Kidney capillary endothelial cell (primary cell): ENCODE results near the gene FGF8.
"Not testable (repeated sequence)": the region's sequence is repeated elsewhere in the genome, so short reads cannot be mapped to it uniquely, and the experiment has no call there.

Experiments
- DNase-seq: peaks from one replicate; pipeline ENCODE4 v3.0.0-alpha.2; 2018; ENCODE audit warnings: low spot score

FGF8 gene

GRCh38 chr10:101775273-101776160, at the start of gene FGF8:
TSS of gene FGF8 (minus strand) at chr10:101776114. CDS start at chr10:101775900, 214 bp downstream.
- no peak for DNase-seq

DNA sequence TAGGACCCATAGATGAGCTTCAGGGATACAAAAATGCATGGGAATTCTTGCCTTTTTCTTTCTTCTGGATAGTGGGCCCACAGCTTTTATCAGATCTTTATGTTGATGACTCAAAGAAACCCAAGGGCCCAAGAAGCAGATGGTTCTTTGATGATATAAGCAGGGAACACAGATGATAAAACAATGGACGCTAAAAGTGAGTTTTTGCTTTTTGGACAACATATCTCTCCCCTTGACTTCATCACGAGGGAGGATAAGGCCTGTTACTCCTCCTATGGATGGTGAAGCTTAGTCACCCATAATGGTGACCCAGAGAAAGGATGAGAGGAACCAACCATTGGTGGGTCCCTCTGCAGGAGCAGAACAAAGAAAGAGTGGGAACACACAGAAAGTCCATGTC, 48.8 kb upstream of the FGF8 start:
- DNase-seq, result no peak

DNA sequence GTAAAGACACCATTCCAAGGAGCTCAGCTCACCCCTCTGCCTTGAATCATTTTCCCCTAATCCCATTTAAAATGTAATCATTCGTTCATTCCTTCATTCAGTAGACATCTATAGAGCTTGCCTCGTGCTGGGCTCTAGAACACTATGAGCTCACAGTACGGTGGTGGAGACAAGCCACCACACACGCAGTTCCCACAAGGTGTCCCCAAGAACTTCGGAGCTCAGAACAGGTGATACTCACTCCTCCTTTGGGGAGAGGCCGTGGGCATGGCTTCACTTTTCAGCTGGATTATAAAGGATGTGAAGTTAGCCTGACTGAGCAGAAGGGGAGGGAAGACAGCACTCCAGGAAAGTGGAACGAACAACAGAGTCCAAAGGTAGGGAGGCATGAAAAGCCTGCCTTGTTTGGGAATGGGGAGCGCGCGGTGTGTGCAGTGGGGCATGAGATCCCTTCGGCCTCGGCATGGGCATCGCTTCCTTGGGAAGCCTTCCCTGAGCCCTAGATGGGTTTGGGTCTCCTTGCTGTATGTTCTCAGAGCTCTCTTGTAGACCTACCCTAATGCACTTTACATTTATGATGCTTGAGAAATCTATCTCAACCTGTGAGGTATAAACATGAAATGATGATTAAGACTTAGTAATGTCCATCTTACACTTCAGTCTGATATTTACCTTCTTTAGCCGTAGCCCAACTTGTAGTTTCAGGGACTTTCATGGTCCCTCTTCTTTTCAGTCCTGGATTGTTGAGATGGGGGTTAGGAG, 43.1 kb upstream of the FGF8 start:
- DNase-seq, result no peak

DNA sequence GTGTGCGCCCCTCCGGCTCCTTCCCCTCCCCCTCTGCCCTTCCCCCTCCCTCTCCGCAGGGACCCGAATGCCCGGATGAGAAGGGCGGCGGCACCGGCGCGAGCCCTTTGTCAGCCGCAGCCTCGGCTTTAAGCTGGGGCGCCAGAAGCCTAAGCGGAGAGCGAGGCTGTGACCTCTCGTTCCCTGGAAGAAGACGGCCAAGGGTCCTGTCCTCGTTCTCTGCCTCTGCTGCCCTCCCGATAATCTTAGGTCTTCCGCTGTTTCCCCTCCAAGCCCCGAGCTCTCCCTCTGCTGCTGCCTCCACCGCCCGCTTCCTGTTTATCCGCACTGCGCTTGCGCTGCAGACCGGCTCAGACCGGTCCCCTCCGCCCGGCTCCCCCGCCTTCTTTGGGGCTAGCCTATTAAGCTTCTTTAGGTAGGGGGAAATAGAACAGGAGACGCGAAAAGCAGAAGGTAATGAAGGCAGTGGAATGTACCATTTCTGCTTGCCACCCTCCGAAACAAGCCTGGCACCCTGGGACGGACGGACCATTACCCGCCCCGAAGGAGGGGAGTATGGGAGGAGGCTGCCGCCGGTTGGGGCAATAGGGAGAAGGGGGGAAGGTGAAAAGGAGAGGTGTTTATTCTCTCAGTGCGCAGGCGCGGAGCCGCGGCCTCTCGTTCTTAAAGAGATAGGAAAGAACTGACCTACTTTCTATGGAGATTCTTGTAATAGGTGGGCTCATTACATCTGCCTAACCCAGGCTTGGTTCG, 42.4 kb upstream of the FGF8 start, which contains the start of gene OGA:
TSS of gene OGA (minus strand) at position 326 of the 753 bp plus-strand sequence. CDS start 422 bp downstream, outside the sequence.
- DNase-seq, result peak; percentile 98

DNA sequence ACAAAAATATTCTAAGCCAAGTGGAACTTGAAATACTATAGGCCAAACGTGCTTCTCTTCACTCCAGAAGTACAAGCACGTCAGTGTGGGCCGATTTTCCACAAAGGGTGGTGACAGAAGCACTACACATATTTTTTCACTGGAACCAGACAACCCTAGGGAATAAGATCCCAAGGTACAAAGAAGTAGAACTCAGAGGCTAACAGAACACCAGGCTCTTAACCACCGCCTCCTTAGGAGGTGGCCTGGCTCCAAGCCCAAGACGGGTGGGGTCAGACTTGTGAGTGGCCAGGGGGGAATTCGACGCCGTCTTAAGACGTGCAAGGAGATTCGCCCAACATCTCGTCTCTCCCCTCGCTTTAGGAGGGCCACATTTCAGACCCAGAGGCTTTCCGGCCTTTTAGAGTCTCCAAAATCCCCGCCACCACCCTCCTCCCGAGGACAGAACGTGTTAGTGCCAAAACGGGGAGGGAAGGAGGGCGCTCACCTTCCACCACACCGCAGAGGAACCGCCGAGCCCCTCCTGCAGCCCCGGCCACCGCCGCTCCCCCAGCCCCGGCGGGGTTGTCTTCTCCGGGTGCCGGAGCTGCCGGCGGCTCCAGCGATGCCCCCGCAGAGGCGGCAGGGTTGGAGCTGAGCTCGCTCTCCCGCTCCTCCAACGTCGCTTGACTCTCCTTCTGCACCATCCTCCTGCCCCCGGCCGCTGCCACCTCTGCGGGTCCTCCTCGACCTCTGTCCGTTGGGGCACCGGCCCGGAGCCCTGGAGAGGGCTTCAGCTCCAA, 41.6 kb upstream of the FGF8 start:
- peak; percentile 73 for DNase-seq

DNA sequence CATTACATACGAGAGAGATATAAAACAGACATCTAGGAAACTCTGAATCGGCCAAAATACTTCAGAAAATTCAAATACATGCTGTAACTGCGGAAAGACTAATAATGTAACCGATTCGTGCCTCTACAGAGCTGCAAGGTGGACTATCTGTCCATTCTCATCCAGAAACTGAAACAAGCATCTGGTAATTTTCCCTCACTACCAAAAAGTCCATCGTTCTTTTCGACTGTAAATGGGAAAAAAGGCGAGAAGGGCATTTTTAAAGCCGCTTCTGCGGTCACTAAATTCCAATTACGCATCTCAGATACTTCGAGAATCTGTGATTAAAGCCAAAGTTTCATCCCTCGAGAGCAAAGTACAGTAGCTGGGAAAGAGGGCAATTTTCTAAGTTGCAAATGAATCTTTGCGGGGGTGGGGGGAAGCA, 41.0 kb upstream of the FGF8 start:
- DNase-seq, result no peak

GRCh38 chr10:101816376-101816775, 40.5 kb upstream of the FGF8 start:
- no peak for DNase-seq

DNA sequence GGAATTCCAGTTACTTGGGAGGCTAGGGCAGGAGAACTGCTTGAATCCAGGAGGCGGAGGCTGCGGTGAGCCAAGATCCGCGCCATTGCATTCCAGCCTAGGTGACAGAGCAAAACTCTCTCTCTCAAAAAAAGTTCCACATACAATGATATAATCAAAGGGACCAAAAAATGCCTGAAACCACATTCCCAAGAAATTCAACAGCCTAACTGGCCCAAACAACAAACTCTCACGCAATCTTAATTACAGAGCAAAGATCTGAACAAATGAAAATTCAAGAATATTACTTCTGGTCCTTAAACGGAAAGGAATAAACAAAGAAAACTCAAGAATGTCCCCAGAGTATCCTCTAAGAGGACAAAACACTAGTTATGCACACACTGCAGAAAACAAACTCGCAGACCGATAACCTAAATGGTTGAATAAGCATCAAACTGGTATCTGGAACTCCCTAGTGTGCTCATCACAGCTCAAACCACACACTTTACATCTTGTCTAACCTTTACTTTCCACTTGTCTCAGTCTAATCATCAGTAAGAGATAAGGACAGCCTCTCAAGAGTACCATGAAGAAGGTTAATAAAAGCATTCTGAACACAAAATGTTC, 38.7 kb upstream of the FGF8 start:
- DNase-seq, result no peak

GRCh38 chr10:101812606-101813005, 36.7 kb upstream of the FGF8 start:
- DNase-seq, result no peak

DNA sequence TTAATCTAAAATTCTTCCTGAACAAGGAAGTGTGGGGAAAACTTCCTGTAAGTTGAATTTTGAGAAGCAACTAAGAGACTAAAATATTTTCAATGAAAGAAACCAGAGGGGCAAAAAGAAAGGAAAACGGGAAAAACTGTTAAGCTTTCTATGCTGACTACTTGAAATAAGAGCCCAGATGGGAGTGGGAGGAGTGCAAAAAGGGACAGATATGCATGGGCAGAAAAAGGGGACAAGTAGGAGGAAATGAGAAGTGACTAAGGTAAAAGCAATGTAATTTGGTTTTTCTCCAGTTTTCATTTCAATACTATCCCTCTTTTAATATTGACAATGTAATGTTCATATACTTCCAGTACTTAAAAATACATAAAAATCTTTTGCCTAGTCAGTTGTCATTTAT, 31.2 kb upstream of the FGF8 start:
- no peak for DNase-seq

- DNase-seq, result no peak
Observed at GRCh38 chr10:101803511-101803910, 27.6 kb upstream of the FGF8 start.

DNA sequence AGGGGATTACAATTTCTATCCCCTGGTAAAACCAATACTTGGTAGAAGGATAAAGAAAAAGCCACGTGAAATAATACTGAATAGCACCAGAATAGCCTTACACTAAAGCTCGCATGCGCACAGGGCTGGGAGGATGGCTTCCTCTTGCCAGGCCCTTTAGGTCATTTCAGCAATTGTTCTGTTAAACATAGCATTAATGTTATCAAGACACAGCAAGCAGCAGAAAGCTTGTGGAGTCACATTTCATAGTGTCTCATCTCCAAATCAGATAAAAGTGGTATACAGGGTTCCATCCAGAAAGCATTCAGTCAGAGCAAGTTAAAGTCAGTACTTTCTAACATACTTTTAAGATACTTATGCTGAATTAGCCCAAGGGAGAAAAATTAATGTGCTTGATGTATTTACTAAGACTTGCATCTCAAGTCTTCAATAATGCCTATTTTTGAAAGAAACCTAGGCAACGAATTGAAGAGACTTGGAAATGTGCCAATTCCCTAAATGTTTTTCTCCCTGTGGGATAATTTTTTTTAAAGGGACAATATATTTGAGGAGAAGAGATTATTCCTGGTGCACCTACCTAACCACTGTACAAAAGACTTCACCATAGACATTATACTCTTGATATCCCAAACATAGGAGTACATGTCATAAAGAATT, 21.6 kb upstream of the FGF8 start:
- DNase-seq, result no peak

DNA sequence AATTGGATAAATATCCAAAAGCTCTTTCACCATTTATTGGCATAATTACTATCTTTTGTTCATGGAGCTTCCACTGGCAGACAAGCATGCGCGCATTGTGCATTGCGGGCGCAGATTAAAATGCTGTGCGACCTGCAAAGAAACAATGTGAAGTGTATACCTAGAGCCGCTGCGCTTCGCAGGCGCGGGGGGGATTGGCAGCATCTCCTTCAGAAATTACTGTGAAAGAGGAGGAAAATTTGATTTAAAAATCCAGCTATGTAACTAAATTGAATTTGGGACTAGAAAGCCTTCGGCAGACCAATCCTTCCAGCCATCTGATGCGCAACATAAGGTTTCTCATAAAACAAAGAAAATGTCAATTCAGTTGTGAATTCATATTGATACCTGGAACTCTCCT, 17.6 kb upstream of the FGF8 start:
- DNase-seq, result no peak

DNA sequence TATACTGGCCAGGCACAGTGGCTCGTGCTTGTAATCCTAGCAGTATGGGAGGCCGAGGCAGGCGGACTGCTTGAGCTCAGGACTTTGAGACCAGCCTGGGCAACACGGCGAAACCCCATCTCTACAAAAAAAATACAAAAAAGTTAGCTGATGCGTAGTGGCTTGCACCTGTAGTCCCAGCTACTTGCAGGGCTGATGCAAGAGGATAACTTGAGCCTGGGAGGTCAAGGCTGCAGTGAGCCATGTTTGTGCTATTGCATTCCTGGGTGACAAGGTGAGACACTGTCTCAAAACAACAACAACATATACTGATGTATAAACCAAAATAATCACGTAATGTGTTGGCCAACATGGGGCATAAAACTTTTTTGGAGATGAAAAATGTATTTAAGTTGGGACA, 13.8 kb upstream of the FGF8 start:
- no peak for DNase-seq

DNA sequence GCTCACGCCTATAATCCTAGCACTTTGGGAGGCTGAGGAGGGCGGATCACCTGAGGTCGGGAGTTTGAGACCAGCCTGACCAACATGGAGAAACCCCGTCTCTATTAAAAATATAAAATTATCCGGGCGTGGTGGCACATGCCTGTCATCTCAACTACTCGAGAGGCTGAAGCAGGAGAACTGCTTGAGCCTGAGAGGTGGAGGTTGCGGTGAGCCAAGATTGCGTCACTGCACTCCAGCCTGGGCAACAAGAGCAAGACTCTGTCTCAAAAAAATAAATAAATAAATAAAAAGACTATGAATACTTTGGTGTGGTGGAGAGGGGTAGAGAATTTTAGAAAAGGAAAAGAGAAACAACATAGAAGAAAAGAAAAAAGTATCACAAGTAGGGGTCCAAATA, 13.3 kb upstream of the FGF8 start:
- DNase-seq, result not testable (repeated sequence)

- DNase-seq, result no peak
Observed at GRCh38 chr10:101785801-101786200, 9.9 kb upstream of the FGF8 start.

- DNase-seq, result no peak
Observed at GRCh38 chr10:101784558-101784957, 8.6 kb upstream of the FGF8 start.

- no peak for DNase-seq
Observed at GRCh38 chr10:101783736-101784118, 7.8 kb upstream of the FGF8 start.

DNA sequence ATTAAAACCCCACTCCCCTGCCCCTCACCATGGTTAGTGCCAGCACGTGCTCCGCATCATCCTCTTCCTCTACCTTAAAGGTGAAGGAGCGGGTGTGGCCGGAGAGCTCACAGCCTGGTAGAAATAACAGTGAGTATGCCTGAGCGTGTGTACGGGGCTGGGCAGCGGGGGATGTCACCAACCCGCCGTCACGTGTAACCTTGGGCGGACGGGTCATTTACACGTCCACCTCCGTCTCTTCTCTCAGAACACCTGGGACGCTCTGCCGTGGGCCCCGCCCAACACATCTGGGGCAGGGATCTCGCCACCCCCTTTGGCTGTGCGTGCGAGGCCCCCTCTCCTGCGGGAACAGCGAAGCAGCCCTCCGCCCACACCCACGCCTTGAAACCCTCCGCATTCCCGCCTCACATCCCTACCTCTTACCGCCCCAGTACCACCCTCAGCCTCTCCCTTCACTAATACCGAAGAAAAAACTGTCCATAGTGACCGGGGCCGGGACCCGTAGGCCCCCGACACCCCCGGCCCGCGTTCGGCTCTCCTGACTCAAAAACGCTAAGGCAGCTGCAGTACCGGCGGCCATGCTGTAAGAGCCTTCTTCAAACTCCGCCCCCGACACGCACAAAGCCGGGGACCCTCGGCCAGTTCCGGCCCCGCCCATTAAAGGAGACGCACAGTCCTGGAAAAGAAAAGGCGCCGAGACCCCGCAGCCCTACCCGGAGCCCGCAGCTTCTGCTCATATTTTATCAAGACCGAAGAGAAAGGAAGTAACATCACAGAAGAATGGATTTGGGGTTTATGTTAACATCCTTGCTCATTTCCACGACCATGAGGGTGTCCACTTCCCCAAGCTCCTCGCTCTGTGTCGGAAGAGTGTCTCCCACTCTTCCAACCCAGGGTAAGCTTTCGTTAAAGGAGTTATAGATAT, 7.2 kb upstream of the FGF8 start, which contains the start of gene NPM3:
TSS of gene NPM3 (minus strand) at position 636 of the 925 bp plus-strand sequence. CDS start at position 580, 56 bp downstream.
- peak; percentile 71 for DNase-seq
